NCI-H774 (cell line): Measurements from ENCODE around the gene DRGX.

Experiments used
- DNase-seq: peaks from one replicate; lab custom pipeline; 2025; lab: John Stamatoyannopoulos, UW

The DRGX gene

GRCh38 chr10:49395741-49396665 is at the start of gene DRGX:
DRGX (minus strand) TSS chr10:49396089; CDS start chr10:49395440, 649 bp downstream.
- no peak for DNase-seq

- DNase-seq, result no peak
These were observed 48.5 kb upstream of the DRGX start for GRCh38 chr10:49444349-49444748.

- DNase-seq, result no peak
These were observed 47.0 kb upstream of the DRGX start for GRCh38 chr10:49442863-49443262.

GRCh38 chr10:49441488-49442476 is 45.9 kb upstream of the DRGX start:
- no peak for DNase-seq

- peak; percentile 23 for DNase-seq
These were observed 39.3 kb upstream of the DRGX start for GRCh38 chr10:49435225-49435624.

- DNase-seq, result no peak
These were observed 37.2 kb upstream of the DRGX start for GRCh38 chr10:49433069-49433468.

- no peak for DNase-seq
These were observed 35.5 kb upstream of the DRGX start for GRCh38 chr10:49431426-49431825.

GRCh38 chr10:49429458-49429857 is 33.6 kb upstream of the DRGX start:
- DNase-seq, result no peak

- no peak for DNase-seq
These were observed 30.8 kb upstream of the DRGX start for GRCh38 chr10:49426490-49427360.

GRCh38 chr10:49419005-49419404 is 23.1 kb upstream of the DRGX start:
- DNase-seq, result no peak

GRCh38 chr10:49418328-49418727 is 22.4 kb upstream of the DRGX start:
- no peak for DNase-seq

- DNase-seq, result no peak
These were observed 22.1 kb upstream of the DRGX start for GRCh38 chr10:49418053-49418326.

GRCh38 chr10:49417311-49418052 is 21.6 kb upstream of the DRGX start:
- DNase-seq, result no peak

- DNase-seq, result no peak
These were observed 20.0 kb upstream of the DRGX start for GRCh38 chr10:49415846-49416245.

GRCh38 chr10:49415109-49415508 is 19.2 kb upstream of the DRGX start:
- no peak for DNase-seq

- no peak for DNase-seq
These were observed 18.6 kb upstream of the DRGX start for GRCh38 chr10:49414496-49414895.

- DNase-seq, result no peak
These were observed 16.7 kb upstream of the DRGX start for GRCh38 chr10:49412571-49412970.

- no peak for DNase-seq
These were observed 14.6 kb upstream of the DRGX start for GRCh38 chr10:49410365-49411074.

- DNase-seq, result no peak
These were observed 13.9 kb upstream of the DRGX start for GRCh38 chr10:49409755-49410154.

- no peak for DNase-seq
These were observed 12.8 kb upstream of the DRGX start for GRCh38 chr10:49408519-49409306.
